Transverse colon (tissue), 4 donors: ENCODE measurements around the gene UNC93A.

ENCODE experiments used
- CTCF ChIP-seq, 5 experiments: fragments of 200-600 bp in 3 of 5; fragments of 450-650 bp in 2 of 5; sonication (generic) in 3 of 5; IDR thresholded peaks; 1 replicate in 2 of 5; 2 replicates in 3 of 5; pipeline ENCODE4 v1.5.1; 2016 to 2017; ENCODE audit warnings: antibody characterized with exemption in 5 of 5, inconsistent platforms in 3 of 5, mild to moderate bottlenecking in 2 of 5, moderate library complexity in 1 of 5
- EP300 ChIP-seq: sonication (generic); formaldehyde crosslinking; IDR thresholded peaks from one replicate; pipeline ENCODE4 v1.6.1; 2017; ENCODE audit warnings: antibody characterized with exemption, low read depth
- POLR2A ChIP-seq: fragments of 450-650 bp; IDR thresholded peaks from one replicate; pipeline ENCODE4 v1.6.1; 2016; ENCODE audit warnings: antibody characterized with exemption, mild to moderate bottlenecking, moderate library complexity
- POLR2AphosphoS5 ChIP-seq, 3 donors: sonication (generic); formaldehyde crosslinking; IDR thresholded peaks; one replicate each; pipeline ENCODE4 v1.6.1; 2016; ENCODE audit warnings: antibody characterized with exemption in 3 of 3

GRCh38 chr6:167347226-167347625 lies 56.1 kb downstream of the UNC93A start:
- no peak for TF ChIP-seq CTCF (IDR thresholded peaks at IDR 0.05)
- no peak for TF ChIP-seq POLR2AphosphoS5 (IDR thresholded peaks at IDR 0.05)
- TF ChIP-seq POLR2A, result no peak
- TF ChIP-seq EP300, result no peak
